ENCODE data around the gene CHMP2A. TPM values are rescaled to one million over a fixed set of nuclear protein-coding genes. Genes with fewer than 3 reads are reported as not detected.
A peak's percentile ranks its signal among the peaks of the same experiment; 100 is the strongest.

CHMP2A gene
- total and polyA plus RNA-seq, 2 of the 4 experiments (the other 2 are of a cell fraction) = 105 to 183 TPM

DNA sequence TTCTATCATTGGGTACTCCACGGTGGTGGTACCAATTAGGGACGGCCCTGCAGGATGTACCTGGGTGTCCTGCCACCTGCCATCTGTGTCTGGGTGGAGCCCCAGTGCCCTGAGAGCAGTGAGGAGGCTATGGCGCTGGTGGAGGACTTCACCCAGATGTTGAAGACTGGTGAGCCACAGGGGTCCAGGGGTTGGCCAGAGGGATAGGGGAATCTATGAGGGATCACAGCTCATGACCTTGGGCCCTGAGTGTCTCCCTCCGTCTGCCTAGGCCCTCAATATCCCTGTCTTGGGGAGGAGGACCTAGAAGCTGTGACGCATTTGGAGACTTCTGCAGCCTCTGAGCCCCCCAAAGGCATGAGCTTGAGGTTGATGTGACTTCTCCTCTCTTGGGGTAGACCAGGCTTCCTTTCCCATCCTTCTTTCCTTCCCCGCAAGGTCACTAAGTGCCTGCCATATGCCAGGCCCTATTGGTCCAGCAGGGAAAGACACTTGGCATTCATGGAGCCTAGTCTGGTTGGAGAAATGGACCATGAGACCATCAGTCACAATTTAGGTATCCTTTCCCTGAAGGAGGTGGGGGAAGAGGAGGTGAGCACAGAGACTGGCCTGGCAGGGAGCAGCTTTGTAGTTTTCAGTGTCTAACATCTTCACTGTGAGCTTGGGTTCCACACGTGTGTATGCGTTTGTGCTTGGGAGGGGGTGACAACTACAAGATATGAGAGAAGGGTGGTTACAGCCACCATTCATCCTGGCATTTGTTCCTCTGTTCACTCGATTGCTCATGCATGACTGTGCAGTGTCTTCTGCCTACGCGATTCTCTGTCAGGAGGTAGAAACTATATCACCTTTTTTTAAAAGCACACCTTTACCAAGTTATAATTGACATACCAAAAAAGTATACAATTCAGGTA is 23.4 kb upstream of the CHMP2A start:
- Histone ChIP-seq H3K27me3 (ENCODE audit: control insufficient read depth, insufficient read depth, low read length) (no peaks in the 10 kb centered on the region), H2AK5ac (ENCODE audit: low read depth, low read length) (no peak overlapping the region; the same call in 1 of the 2 replicates), H2AK9ac (replicated peaks; ENCODE audit: low read depth, low read length, poor library complexity) (peak overlapping the region; percentile 1), H2BK20ac (ENCODE audit: low read depth, low read length) (no peak overlapping the region), H4K20me1 (ENCODE audit: insufficient read depth, low read length) (peaks cover 7% of the 10 kb centered on the region), H4K5ac (ENCODE audit: low read depth, low read length) (no peak overlapping the region), H3K9me1 (ENCODE audit: insufficient read depth, low read length) (peaks cover 13% of the 10 kb centered on the region), H3K4me2 (ENCODE audit: low read depth, low read length) (no peak overlapping the region), H3K36me3 (ENCODE audit: control insufficient read depth, insufficient read depth, low read length) (peaks cover 10% of the 10 kb centered on the region), H3K4me3 (ENCODE audit: insufficient read depth, low read depth, low read length) (no peak overlapping the region), H3K23ac (ENCODE audit: low read depth, low read length) (no peak overlapping the region), H2BK120ac (ENCODE audit: low read depth, low read length) (no peak overlapping the region), H3K4ac (ENCODE audit: low read depth, low read length) (peak overlapping the region; percentile 0; the same call in 1 of the 2 replicates), H3K4me1 (ENCODE audit: control insufficient read depth, insufficient read depth, low read length) (peaks cover 6% of the 10 kb centered on the region), H2AFZ (replicated peaks; ENCODE audit: low read length, poor library complexity) (no peak overlapping the region), H3K56ac (ENCODE audit: extremely low read depth, insufficient read depth, low read length) (no peak overlapping the region), H2BK15ac (ENCODE audit: low read depth, low read length) (no peak overlapping the region), H3K27ac (ENCODE audit: insufficient read depth, low read length) (no peak overlapping the region), H3K18ac (ENCODE audit: low read depth, low read length) (no peak overlapping the region), H4K8ac (ENCODE audit: low read depth in 2 of 2, low read length in 2 of 2) (no peak overlapping the region), H3K79me1 (ENCODE audit: low read depth in 1 of 2, low read length in 2 of 2) (peaks cover under 1 to 74% of the 10 kb centered on the region in 2 experiments; a peak in 3 of 4 replicates), H3K14ac (replicated peaks; ENCODE audit: low read depth, low read length) (no peak overlapping the region), H3K9ac (ENCODE audit: low read depth, low read length) (no peak overlapping the region), H3K9me3 (ENCODE audit: control insufficient read depth, insufficient read depth, low read length) (no peaks in the 10 kb centered on the region), H4K91ac (ENCODE audit: insufficient read depth, low read depth, low read length) (no peak overlapping the region), H2BK5ac (ENCODE audit: low read depth, low read length, poor library complexity, severe bottlenecking) (no peak overlapping the region)
- in situ Hi-C loops (cut with MboI; ENCODE audit: low sequenced_read_pairs) (no loop called here), intact Hi-C loops (cut with micrococcal nuclease) (no loop called here), dilution Hi-C loops (cut with HindIII; ENCODE audit: low sequenced_read_pairs, unreplicated experiment) (no loop called here)
- ChIA-PET CTCF (no interaction called here), POLR2A (ENCODE audit: unreplicated experiment) (no interaction called here)
- no peak for DNase-seq
- 67% methylated on average over 2 of the region's 11 CpGs; no CpG with 5 or more reads in 1 of the 2 experiments for whole genome bisulfite sequencing, 2 experiments (ENCODE audit: extremely low coverage in 2 of 2, insufficient read length in 1 of 2)
- no peak for ATAC-seq (ENCODE audit: low read depth)
- no TSS peak for BruUV-seq (replicated peaks)
- no peak for TF ChIP-seq MAFK (IDR thresholded peaks at IDR 0.05; ENCODE audit: low read depth, low read length)
- no peak for TF ChIP-seq ELK1 (IDR thresholded peaks at IDR 0.05; ENCODE audit: borderline replicate concordance, low read depth, low read length)
- no peak for TF ChIP-seq MAZ (IDR thresholded peaks at IDR 0.05; ENCODE audit: borderline replicate concordance, low read depth, low read length)
- no peak for TF ChIP-seq RAD21 (IDR thresholded peaks at IDR 0.05; ENCODE audit: low read length)
- TF ChIP-seq FOS (IDR thresholded peaks at IDR 0.05; ENCODE audit: low read depth, low read length) = no peak
- TF ChIP-seq CEBPB (IDR thresholded peaks at IDR 0.05; ENCODE audit: low read depth, low read length) = no peak
- no peak for TF ChIP-seq CTCF (conservative IDR thresholded peaks at IDR 0.05; ENCODE audit: low read depth, low read length)
- TF ChIP-seq USF2 (IDR thresholded peaks at IDR 0.05; ENCODE audit: low read depth, low read length) = no peak
- no peak for TF ChIP-seq RFX5 (IDR thresholded peaks at IDR 0.05; ENCODE audit: low read depth, low read length)
- TF ChIP-seq CHD1 (IDR thresholded peaks at IDR 0.05; ENCODE audit: low read depth, low read length) = no peak
- TF ChIP-seq MXI1 (IDR thresholded peaks at IDR 0.05; ENCODE audit: borderline replicate concordance, low read depth, low read length) = no peak
- no peak for TF ChIP-seq RCOR1 (IDR thresholded peaks at IDR 0.05; ENCODE audit: insufficient replicate concordance, low read length)
- TF ChIP-seq BHLHE40 (IDR thresholded peaks at IDR 0.05; ENCODE audit: low read depth, low read length) = no peak
- no peak for TF ChIP-seq SMC3 (IDR thresholded peaks at IDR 0.05; ENCODE audit: low read depth, low read length)
